ENCODE measurements around the gene RNF38.
"Not testable (repeated sequence)": the region's sequence is repeated elsewhere in the genome, so short reads cannot be mapped to it uniquely, and the experiment has no call there.

The RNF38 gene

DNA sequence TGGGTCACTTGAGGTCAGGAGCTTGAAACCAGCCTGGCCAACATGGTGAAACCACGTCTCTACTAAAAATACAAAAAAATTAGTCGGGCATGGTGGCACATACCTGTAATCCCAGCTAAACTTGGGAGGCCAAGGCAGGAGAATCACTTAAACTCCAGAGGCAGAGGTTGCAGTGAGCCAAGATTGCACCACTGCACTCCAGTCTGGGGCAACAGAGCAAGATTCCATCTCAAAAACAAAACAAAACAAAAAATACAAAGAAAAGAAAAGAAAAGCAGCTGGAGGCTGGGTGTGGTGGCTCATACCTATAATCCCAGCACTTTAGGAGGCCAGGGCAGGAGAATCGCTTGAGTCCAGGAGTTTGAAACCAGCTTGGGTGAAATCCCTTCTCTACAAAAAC lies 105.1 kb downstream of the RNF38 start:
- DNase-seq (ENCODE audit: low read depth, low spot score), result not testable (repeated sequence)

DNA sequence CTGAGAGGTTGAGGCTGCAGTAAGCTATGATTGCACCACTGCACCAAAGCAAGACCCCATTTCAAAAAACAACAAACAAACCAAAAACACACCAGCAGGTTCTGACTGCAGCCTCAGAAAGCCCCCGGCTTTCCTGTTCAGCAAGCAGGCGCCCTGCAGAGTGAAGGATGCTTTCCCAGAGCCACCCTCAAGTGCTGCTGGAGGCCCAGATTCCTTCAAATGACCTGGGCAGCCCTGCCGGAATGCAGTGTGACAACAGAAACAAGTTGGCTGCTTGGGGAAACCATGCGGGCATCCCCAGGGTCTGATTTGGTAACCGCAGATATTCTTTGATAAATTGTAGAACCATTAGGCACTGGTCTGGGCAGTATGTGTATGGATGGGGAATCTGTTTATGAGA lies 106.2 kb downstream of the RNF38 start:
- DNase-seq (ENCODE audit: low read depth, low spot score), result peak; percentile 59

DNA sequence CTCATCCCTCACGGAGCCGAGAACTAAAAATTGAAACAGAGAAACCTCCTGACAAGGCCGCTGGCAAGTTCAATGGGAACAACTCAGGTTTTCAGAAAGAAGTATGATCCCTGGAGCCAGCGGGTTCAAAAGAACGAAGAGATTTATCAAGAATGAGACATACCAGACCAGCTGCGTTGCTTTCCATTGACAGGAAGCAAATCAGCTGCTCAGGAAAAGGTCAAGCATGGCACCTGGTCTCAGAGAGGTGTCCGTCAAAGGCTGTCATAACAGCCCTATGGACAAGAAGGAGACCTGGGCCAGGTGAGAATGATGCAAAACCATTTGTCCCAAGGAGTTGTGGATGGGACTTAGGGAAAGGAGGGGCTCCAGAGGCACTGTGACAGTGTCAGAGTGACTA lies 106.9 kb downstream of the RNF38 start:
- DNase-seq (ENCODE audit: low read depth, low spot score), result no peak

DNA sequence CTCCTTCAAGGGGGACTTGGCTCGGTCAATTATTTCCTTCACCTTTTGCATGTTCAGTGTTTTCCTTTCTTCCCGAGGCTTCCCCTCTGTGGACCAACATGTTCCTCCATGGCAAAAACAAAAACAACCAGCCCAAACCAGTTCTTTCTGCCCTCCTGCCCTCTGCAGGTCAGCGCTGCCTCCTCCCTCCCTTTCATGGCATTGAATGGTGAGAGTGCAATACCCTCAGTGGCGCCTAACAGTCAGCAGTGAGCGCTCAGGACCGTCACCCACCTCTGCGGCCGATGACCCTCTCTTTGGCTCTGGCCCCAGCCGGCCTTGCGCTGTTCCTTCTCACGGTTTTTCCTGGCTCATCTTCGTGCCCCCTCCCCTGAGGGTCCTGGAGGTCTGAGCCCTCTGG lies 107.4 kb downstream of the RNF38 start:
- DNase-seq (ENCODE audit: low read depth, low spot score), result peak; percentile 47

DNA sequence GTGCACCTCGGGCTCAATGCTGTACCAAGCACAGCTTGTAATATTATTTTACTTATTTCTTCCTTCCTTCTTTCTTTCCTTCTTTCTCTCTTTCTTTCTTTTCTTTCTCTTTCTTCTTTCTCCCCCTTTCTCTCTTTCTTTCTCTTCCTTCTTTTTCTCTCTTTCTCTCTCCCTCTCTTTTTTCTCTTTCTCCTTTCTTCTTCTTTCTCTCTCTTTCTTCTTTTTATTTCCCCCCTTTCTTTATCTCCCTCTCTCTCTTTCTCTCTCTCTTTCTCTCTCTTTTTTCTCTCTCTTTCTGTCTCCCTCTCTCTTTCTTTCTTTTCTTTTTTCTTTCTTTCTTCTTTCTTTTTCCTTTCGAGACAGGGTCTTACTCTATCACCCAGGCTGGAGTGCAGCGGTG lies 109.1 kb downstream of the RNF38 start:
- DNase-seq (ENCODE audit: low read depth, low spot score), result no peak

DNA sequence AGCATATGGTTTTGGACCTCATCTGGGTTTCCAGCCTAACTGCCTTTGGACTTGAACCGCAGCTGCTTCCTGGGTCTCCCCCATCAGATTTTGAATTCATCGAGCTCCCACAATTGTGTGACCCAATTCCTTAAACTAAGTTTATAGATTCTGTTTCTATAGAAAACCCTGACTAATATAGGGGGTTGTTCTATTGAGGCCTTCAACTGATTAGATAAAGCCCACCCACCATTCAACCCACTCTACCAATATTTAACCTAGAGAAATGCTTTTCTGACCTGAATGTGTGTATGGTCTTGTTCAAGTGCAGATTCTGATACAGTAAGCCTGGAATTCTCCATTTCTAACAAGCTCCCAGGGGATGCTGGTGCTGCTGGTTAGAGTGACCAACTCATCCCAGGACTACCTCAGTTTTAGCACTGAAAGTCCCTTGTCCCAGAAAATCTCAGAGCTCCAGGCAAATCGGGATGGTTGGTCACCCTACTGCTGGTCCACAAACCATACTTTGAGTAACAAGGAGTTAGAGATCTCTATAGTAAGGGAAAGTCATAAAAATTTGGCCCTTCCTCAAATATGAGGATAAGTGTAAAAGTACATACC lies 110.1 kb downstream of the RNF38 start:
- DNase-seq (ENCODE audit: low read depth, low spot score), result no peak

DNA sequence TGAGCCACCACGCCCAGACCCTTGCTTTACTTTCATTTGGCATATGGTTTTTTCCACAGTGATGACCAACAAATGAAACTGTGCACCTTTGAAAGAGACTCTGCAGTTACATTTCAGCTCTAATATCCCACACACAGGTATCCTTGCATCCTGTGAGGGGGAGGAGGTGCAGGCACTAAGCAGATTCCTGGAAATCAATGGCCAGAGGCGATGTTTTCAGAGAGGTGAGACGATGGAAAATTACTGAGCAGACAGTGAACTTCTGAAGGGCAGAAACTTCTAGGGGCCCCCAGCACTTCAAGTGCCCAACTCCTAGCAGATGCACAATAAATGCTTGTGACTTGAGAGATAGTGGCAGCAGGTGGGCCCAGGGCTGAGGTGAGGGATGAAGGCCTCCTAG lies 112.0 kb downstream of the RNF38 start:
- no peak for DNase-seq (ENCODE audit: low read depth, low spot score)
